Pulmonary artery endothelial cell (primary cell): ENCODE measurements around the gene SLC4A5. TPM values are rescaled to one million over a fixed set of nuclear protein-coding genes. Genes with fewer than 3 reads are reported as not detected.

Experiments used
- DNase-seq: peaks from one replicate; pipeline ENCODE4 v3.0.0-alpha.2; 2011; ENCODE audit warnings: low read depth, low spot score
- total RNA-seq: library from RNA; depleted of rRNA; stranded (reverse); fragments of >200 nt; gene quantifications from 2 replicates; pipeline ENCODE4 v1.2.3, GENCODE V29; 2014

The SLC4A5 gene
- total RNA-seq, 1 donor from 2014 or later, result not detected

DNA sequence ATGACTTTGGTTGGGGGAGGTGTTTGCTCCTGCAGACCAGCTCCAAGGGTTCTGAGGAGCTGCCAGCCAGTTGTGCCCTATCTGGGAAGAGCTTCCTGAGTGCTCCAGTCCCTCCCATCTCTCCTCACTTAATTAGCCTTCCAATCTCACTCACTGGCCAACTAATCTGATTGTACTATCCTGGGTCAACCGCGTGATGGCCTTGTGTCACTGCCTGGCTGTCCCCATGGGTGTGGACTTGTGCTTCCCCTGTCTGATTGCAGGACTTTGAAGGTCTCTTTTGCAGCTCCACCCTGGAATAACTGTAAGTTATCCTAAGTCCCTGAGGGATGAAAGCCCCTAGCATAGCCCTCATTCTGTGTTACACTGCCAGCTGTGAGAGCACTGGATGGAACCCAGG is 65.0 kb downstream of the SLC4A5 start:
- DNase-seq, result no peak

DNA sequence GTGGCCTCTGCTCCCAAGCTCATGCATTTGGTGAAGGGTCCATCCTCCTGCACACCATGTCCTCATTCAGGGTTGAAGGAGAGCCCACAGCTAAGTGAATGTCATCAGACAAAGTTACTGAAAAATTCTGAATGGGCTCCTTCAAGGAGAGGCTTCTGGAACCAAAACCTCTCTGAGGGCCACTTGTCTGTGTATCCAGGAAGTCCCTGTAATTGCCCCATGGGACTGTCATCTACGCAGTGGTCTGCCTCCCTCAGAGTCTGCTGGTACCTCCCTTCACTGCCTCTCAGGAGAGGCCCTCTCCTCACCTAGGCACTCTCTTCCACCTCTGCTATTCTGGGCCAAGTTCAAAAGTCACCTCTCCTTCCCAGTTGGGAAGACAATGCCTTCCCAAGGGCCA is 68.0 kb downstream of the SLC4A5 start:
- DNase-seq, result no peak

GRCh38 chr2:74269667-74270066 is 73.5 kb downstream of the SLC4A5 start:
- DNase-seq, result no peak

- DNase-seq, result no peak
These were observed 76.1 kb downstream of the SLC4A5 start for GRCh38 chr2:74267068-74267467.

DNA sequence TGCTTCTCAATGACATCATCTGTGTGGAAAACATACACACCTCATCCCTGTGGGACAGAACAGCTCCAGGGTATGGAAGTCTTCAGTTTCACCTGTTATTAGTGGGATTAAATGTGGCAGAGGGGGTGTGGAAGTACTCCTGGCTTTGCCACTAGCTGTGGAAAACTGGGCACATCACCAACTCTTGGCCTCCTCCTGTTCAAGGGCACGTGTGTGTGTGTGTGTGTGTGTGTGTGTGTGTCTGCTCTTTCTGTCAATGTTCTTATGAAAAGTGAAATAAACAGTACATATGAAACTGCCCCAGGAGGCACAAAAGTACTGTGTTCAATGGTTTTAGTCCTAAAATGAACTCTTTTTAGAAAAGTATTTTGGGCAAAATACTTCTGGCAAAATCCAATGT is 78.9 kb downstream of the SLC4A5 start:
- DNase-seq, result no peak

DNA sequence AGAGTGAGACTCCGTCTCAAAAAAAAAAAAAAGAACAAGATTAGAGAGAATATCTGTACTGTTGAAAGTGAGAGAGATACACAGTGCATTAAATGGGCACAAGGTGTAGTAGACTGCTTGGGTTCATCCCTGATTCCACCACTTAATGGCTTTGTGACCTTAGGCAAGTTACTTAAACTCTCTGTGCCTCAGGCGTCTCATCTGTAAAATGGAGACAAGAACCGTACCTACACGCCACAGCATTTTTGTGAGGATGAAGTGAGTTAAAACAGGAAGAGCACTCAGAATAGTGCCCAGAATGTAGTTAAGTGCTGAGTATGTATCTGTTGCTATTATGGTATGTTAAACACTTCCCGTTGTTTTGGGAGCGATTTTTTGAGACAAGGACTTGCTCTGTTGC is 80.5 kb downstream of the SLC4A5 start:
- no peak for DNase-seq

DNA sequence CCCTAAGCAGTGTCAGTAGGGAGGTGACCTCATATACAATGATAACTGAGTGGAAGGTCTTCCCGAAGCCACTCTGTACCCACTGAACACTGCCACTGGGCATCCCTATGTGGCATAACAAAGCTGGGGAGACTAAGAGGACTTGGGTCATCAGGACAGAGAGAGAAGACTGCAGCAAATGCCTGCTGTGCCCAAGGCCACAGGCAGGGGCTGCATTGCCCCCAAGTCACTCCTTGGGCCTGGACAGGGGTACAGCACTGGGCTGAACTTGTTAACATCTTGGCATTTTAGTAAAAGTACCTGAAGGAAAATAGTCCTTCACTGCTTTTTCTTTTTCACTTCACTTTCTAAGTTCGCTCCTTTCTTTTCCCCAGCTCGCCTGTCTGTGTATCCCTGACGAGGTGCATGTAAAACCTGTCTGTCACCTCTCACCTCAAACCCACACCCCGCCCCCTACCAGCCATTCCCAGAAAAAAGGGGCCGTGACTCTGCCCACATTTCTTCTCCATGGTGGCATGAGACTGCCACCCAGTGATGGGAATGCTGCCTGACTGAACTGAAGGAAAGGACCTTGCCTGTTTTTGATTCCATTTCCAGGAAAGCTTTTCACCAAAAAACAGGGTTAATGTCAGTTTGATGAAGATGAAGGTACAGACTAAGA is 81.9 kb downstream of the SLC4A5 start:
- no peak for DNase-seq

- DNase-seq, result no peak
These were observed 82.7 kb downstream of the SLC4A5 start for GRCh38 chr2:74260495-74260894.

GRCh38 chr2:74259733-74260132 is 83.5 kb downstream of the SLC4A5 start:
- DNase-seq, result no peak

- no peak for DNase-seq
These were observed 84.0 kb downstream of the SLC4A5 start for GRCh38 chr2:74259191-74259590.

GRCh38 chr2:74255660-74256213 is 87.5 kb downstream of the SLC4A5 start:
- no peak for DNase-seq

DNA sequence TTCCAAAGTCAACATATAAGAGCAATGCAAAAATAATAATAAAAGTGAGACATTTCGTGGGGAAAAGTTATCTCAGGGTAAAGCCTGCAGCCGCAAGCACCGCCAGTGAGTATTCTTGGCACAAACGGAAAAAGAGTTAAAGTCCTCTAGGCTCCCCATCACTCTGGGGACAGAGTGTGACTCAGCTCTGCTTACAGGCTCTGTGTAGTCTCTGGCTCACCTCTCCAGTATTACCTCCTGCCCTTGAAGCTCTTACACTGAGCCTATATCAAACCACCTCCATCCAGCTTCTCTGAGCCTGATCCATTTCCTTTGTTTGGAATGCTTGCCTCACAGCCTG is 89.3 kb downstream of the SLC4A5 start:
- DNase-seq, result no peak

DNA sequence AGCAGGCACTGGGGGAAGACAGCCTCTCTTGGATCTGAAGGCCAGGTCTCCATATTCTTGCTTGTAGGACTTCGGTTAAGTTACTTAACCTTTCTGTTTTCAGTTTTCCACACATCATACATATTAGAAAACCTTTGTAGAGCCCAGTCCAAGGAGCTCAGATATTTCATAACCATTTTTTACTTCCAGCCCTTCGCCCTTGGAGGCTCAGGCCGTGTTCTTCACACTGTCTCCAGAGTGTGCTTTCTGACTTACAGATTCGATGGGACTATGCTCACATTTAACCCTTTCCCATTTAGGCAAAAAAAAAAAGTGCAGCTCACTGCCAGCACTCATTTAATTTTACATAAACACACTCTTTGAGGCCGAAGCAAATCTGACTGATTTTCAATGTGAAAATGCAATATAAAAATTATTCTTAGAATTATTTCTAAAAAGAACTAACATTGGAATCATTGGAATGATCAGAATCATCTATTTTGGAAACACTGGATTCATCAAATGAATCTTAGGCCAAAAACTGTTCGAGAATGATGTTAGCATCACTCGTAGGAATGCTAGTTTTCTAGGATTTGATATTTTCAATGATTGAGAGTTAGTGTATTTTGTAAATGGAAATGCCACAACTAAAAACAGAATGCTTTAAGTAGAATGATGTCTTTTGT is 89.8 kb downstream of the SLC4A5 start:
- no peak for DNase-seq

- no peak for DNase-seq
These were observed 90.4 kb downstream of the SLC4A5 start for GRCh38 chr2:74252862-74253261.

- DNase-seq, result no peak
These were observed 91.2 kb downstream of the SLC4A5 start for GRCh38 chr2:74252036-74252435.

DNA sequence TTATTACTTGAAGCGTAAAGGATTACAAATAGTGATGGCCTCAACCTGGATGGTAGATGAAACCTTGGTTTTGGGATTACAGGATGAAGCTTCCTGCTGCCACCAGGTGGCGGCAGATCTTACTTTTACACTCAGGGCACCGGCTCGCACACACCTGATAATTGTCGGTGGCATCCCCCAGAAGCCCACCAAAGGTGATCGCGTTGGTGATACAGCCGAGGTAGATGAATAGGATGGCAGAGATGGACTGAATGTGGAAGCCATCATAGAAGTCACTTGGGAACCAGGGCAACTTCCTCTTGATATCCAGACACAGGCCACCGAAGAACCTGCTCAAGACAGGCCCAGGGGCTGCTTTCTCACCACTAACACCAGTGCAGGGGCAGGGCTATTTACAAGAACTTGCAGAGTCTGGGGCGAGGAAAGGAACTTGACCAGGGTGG is 93.0 kb downstream of the SLC4A5 start:
- no peak for DNase-seq

DNA sequence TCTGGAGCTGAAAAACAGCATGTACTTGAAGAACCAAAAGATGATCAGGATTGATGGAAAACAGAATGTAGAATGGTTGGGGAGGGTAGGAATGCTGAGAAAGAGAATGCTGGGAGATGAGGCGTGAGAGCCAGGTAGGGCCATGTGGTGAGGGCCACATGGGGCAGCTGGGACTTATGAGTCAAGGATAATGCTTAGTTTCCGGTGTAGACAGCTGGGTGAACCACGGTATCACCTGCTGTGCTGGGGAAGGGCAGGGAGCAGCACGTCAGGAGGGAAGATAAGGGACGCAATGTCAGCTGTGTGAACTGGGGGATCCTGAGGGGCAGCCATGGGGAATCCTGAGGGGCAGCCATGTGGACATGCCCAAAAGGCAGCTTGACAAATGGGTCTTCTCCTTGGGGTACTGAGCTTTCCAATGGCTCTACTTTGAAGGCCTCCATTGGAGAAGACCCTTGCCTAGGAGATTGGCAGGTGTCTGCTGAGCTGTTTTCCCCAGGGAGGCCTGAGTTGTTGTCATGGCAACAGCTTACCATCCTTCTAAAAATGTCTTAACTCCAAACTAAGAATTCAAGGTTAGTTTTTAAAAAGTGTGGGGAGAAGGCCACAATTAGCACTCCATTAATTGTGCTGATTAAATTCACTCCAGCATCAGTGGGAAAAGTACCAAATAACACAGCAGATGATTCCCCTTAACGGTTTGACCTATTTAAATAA is 93.7 kb downstream of the SLC4A5 start:
- DNase-seq, result no peak

GRCh38 chr2:74246496-74247195 is 96.6 kb downstream of the SLC4A5 start:
- DNase-seq, result no peak

DNA sequence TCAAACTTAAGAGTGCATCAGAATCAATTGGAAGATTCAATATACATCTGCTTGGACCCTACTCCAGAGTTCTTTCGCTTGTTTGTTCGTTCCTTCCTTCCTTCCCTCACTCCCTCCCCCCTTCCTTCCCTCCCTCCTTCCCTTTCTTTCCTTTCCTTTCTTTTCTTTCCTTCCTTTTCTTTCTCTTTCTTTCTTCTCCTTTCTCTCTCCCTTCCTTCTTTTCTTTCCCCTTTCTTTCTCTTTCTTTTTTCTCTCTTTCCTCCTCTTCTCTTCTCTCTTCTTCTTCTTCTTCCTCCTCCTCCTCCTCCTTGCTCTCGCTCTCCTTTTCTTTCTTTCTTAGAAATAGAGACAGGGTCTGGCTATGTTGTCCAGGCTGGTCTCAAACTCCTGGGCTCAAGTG is 98.9 kb downstream of the SLC4A5 start:
- no peak for DNase-seq

- DNase-seq, result no peak
These were observed 100.7 kb downstream of the SLC4A5 start for GRCh38 chr2:74242354-74243071.

GRCh38 chr2:74239346-74239745 is 103.9 kb downstream of the SLC4A5 start:
- DNase-seq, result no peak
